WTC11 (cell line): Measurements from ENCODE around the gene TMPRSS11F. TPM values are rescaled to one million over a fixed set of nuclear protein-coding genes. Genes with fewer than 3 reads are reported as not detected.

Experiments
- ATAC-seq: fragments of 200-7000 bp; cut with Tn5 transposase; 2 replicates; pipeline ENCODE4 v1.10.0; 2021; ENCODE audit warnings: mild to moderate bottlenecking, moderate library complexity
- CTCF ChIA-PET: fragments of 300-600 bp; sonication (Branson Sonifier 250); formaldehyde crosslinking; loops from one replicate; lab custom pipeline; 2021; ENCODE audit warnings: antibody characterized with exemption; lab: Charles Lee
- POLR2A ChIA-PET: fragments of 350-600 bp; sonication (Branson Sonifier 250); formaldehyde crosslinking; loops from one replicate; lab custom pipeline; 2021; ENCODE audit warnings: antibody characterized with exemption; lab: Charles Lee
- DNase-seq: peaks from one replicate; pipeline ENCODE4 v3.0.0; 2021; ENCODE audit warnings: low spot score
- H3K27ac Mint-ChIP-seq: 2 replicates; pipeline ENCODE4 v1.8.0; 2021; ENCODE audit warnings: mixed read lengths
- H3K27me3 Mint-ChIP-seq: 2 replicates; pipeline ENCODE4 v1.8.0; 2021; ENCODE audit warnings: low read depth, mild to moderate bottlenecking, moderate library complexity, mixed read lengths
- H3K36me3 Mint-ChIP-seq: 2 replicates; pipeline ENCODE4 v1.8.0; 2021; ENCODE audit warnings: mixed read lengths
- H3K4me1 Mint-ChIP-seq: 2 replicates; pipeline ENCODE4 v1.8.0; 2022; ENCODE audit warnings: mixed read lengths
- H3K4me3 Mint-ChIP-seq: 2 replicates; pipeline ENCODE4 v1.8.0; 2021; ENCODE audit warnings: mild to moderate bottlenecking, moderate library complexity, mixed read lengths
- H3K9me3 Mint-ChIP-seq: 2 replicates; pipeline ENCODE4 v1.8.0; 2021; ENCODE audit warnings: mixed read lengths
- ATF1 ChIP-seq: sonication (generic); formaldehyde crosslinking; IDR thresholded peaks from 2 replicates; pipeline ENCODE4 v1.8.1; 2023; ENCODE audit warnings: mild to moderate bottlenecking, moderate library complexity, missing genetic modification reagents
- CBFB ChIP-seq: sonication (generic); formaldehyde crosslinking; IDR thresholded peaks from 2 replicates; pipeline ENCODE4 v1.8.1; 2022; ENCODE audit warnings: mild to moderate bottlenecking, low read depth, missing genetic modification reagents
- ELF4 ChIP-seq: sonication (generic); formaldehyde crosslinking; IDR thresholded peaks from 2 replicates; pipeline ENCODE4 v1.8.1; 2022; ENCODE audit warnings: low read depth, mild to moderate bottlenecking, moderate library complexity, missing genetic modification reagents
- GRHL2 ChIP-seq: fragments of 250-450 bp; sonication (Bioruptor Pico); IDR thresholded peaks from 2 replicates; pipeline ENCODE4 v1.8.0; 2022; ENCODE audit warnings: mild to moderate bottlenecking, moderate library complexity; ENCODE audit not compliant: insufficient replicate concordance, severe bottlenecking
- NFATC4 ChIP-seq: fragments of 250-450 bp; sonication (Bioruptor Pico); IDR thresholded peaks from 2 replicates; pipeline ENCODE4 v1.9.0; 2021; ENCODE audit warnings: mild to moderate bottlenecking
- NFYB ChIP-seq: sonication (generic); formaldehyde crosslinking; conservative IDR thresholded peaks from 2 replicates; pipeline ENCODE4 v1.8.0; 2022; ENCODE audit warnings: low read depth, missing genetic modification reagents
- SP1 ChIP-seq: sonication (generic); formaldehyde crosslinking; conservative IDR thresholded peaks from 2 replicates; pipeline ENCODE4 v1.8.1; 2022; ENCODE audit warnings: missing genetic modification reagents
- total RNA-seq: library from RNA; stranded (reverse); gene quantifications from 3 replicates; pipeline ENCODE4 v1.2.3, GENCODE V29; 2021
- TF ChIP-seq, protein P1 (sequence below): sonication (generic); formaldehyde crosslinking; IDR thresholded peaks from 2 replicates; pipeline ENCODE4 v1.8.0; 2023; ENCODE audit warnings: mild to moderate bottlenecking, missing genetic modification reagents
- TF ChIP-seq, protein P2 (sequence below): sonication (generic); formaldehyde crosslinking; IDR thresholded peaks from 2 replicates; pipeline ENCODE4 v1.8.1; 2022; ENCODE audit warnings: mild to moderate bottlenecking, missing genetic modification reagents, moderate library complexity, borderline replicate concordance
- TF ChIP-seq, protein P3 (sequence below): fragments of 250-450 bp; sonication (Bioruptor Pico); conservative IDR thresholded peaks from 2 replicates; pipeline ENCODE4 v1.9.0; 2021; ENCODE audit warnings: mild to moderate bottlenecking
- TF ChIP-seq, protein P4 (sequence below): sonication (generic); formaldehyde crosslinking; IDR thresholded peaks from 2 replicates; pipeline ENCODE4 v1.8.1; 2022; ENCODE audit warnings: low read depth, missing genetic modification reagents, borderline replicate concordance
- TF ChIP-seq, protein P5 (sequence below): fragments of 250-450 bp; sonication (Bioruptor Pico); IDR thresholded peaks from 2 replicates; pipeline ENCODE4 v1.9.0; 2021; ENCODE audit warnings: mild to moderate bottlenecking
- TF ChIP-seq, protein P6 (sequence below): fragments of 200-600 bp; IDR thresholded peaks from 2 replicates; pipeline ENCODE4 v1.8.0; 2022; ENCODE audit warnings: antibody characterized with exemption

TMPRSS11F gene
- total RNA-seq, 1 experiment from 2014 or later = not detected

DNA sequence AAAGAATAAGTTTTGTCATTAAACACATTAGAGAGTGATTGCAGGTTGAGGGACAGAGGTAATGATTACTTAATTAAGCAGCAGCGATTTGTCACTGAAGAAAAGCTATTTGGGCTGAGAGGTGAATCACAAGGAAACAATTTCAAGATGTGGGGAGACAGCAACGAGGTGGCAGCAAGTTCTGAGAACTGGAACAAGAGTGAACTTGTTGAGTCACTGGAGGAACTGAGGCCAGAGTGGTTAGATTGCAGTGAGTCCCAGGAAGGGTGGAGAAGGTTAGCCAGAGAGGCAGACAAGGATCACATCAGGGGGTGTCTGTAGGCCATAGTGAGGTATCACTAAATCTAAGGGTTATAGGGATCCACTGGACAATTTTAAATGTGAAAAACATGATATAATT is 108.5 kb downstream of the TMPRSS11F start:
- no peak for DNase-seq
- POLR2A ChIA-PET = no interaction called here
- H3K4me3 Mint-ChIP-seq = no peak overlapping the region
- CTCF ChIA-PET = no interaction called here
- no peak overlapping the region for H3K27ac Mint-ChIP-seq
- no peaks in the 10 kb centered on the region for H3K36me3 Mint-ChIP-seq
- H3K27me3 Mint-ChIP-seq = no peaks in the 10 kb centered on the region
- H3K4me1 Mint-ChIP-seq = peaks cover 12% of the 10 kb centered on the region
- no peaks in the 10 kb centered on the region for H3K9me3 Mint-ChIP-seq
- no peak for ATAC-seq
- TF ChIP-seq, protein P1, sequence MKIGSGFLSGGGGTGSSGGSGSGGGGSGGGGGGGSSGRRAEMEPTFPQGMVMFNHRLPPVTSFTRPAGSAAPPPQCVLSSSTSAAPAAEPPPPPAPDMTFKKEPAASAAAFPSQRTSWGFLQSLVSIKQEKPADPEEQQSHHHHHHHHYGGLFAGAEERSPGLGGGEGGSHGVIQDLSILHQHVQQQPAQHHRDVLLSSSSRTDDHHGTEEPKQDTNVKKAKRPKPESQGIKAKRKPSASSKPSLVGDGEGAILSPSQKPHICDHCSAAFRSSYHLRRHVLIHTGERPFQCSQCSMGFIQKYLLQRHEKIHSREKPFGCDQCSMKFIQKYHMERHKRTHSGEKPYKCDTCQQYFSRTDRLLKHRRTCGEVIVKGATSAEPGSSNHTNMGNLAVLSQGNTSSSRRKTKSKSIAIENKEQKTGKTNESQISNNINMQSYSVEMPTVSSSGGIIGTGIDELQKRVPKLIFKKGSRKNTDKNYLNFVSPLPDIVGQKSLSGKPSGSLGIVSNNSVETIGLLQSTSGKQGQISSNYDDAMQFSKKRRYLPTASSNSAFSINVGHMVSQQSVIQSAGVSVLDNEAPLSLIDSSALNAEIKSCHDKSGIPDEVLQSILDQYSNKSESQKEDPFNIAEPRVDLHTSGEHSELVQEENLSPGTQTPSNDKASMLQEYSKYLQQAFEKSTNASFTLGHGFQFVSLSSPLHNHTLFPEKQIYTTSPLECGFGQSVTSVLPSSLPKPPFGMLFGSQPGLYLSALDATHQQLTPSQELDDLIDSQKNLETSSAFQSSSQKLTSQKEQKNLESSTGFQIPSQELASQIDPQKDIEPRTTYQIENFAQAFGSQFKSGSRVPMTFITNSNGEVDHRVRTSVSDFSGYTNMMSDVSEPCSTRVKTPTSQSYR (CRISPR knock-in tag) = no peak
- TF ChIP-seq ELF4 (CRISPR knock-in tag) = no peak
- no peak for TF ChIP-seq SP1 (CRISPR knock-in tag)
- TF ChIP-seq, protein P2, sequence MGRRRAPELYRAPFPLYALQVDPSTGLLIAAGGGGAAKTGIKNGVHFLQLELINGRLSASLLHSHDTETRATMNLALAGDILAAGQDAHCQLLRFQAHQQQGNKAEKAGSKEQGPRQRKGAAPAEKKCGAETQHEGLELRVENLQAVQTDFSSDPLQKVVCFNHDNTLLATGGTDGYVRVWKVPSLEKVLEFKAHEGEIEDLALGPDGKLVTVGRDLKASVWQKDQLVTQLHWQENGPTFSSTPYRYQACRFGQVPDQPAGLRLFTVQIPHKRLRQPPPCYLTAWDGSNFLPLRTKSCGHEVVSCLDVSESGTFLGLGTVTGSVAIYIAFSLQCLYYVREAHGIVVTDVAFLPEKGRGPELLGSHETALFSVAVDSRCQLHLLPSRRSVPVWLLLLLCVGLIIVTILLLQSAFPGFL (CRISPR knock-in tag) = no peak
- TF ChIP-seq CBFB (CRISPR knock-in tag) = no peak
- TF ChIP-seq, protein P3, sequence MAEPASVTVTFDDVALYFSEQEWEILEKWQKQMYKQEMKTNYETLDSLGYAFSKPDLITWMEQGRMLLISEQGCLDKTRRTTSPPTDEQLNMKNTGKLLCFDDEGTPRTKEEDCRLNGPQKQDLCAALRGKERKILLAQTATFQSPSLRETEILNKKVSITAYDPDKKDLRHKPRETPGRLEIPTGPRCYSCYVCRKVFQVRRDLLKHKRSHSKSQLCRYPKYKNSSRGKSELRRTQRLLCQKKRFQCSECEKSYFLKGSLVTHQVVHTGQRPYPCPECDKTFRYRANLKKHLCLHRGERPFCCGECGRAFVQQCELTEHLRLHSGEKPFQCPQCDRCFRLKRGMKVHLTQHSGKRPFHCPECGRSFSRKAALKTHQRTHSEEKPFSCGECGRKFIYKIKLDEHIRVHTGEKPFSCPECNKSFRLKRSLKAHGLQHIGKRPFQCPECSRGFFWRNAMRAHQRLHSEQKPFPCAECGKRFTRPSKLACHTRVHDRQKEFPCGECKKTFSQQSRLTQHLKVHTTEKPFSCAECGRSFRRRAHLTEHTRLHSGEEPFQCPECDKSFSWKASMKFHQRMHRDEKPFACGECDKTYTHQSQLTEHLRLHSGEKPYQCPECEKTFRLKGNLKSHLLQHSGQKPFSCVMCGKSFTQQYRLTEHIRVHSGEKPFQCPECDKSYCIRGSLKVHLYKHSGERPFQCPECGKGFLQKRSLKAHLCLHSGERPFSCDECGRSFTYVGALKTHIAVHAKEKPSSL (CRISPR knock-in tag) = no peak
- TF ChIP-seq, protein P4, sequence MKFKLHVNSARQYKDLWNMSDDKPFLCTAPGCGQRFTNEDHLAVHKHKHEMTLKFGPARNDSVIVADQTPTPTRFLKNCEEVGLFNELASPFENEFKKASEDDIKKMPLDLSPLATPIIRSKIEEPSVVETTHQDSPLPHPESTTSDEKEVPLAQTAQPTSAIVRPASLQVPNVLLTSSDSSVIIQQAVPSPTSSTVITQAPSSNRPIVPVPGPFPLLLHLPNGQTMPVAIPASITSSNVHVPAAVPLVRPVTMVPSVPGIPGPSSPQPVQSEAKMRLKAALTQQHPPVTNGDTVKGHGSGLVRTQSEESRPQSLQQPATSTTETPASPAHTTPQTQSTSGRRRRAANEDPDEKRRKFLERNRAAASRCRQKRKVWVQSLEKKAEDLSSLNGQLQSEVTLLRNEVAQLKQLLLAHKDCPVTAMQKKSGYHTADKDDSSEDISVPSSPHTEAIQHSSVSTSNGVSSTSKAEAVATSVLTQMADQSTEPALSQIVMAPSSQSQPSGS (CRISPR knock-in tag) = no peak
- TF ChIP-seq NFYB (CRISPR knock-in tag) = no peak
- TF ChIP-seq, all 79 proteins: peak for 0

DNA sequence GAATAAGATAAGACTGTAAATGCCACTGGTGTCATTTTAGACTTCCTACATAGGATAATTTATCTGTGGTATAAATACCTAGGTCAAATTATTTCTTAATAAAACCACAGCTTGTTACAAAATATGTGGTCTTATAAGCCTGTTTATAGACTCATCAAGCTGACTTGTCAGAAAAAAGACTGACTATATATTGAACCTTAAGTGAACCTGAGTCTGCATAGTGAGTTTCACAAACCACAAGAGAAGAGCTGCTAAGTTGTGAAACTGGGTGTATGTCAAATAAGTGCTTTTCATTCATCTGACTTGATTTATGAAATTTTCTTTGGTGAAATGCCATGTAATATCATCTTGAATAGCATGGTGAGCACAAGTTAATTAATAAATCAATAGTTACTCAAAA is 118.0 kb downstream of the TMPRSS11F start:
- TF ChIP-seq GRHL2 (CRISPR knock-in tag) (no peak), ELF4 (CRISPR knock-in tag) (no peak), ATF1 (CRISPR knock-in tag) (no peak), NFATC4 (no peak)
- TF ChIP-seq, protein P5, sequence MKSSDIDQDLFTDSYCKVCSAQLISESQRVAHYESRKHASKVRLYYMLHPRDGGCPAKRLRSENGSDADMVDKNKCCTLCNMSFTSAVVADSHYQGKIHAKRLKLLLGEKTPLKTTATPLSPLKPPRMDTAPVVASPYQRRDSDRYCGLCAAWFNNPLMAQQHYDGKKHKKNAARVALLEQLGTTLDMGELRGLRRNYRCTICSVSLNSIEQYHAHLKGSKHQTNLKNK (CRISPR knock-in tag) = no peak
- TF ChIP-seq, protein P6, sequence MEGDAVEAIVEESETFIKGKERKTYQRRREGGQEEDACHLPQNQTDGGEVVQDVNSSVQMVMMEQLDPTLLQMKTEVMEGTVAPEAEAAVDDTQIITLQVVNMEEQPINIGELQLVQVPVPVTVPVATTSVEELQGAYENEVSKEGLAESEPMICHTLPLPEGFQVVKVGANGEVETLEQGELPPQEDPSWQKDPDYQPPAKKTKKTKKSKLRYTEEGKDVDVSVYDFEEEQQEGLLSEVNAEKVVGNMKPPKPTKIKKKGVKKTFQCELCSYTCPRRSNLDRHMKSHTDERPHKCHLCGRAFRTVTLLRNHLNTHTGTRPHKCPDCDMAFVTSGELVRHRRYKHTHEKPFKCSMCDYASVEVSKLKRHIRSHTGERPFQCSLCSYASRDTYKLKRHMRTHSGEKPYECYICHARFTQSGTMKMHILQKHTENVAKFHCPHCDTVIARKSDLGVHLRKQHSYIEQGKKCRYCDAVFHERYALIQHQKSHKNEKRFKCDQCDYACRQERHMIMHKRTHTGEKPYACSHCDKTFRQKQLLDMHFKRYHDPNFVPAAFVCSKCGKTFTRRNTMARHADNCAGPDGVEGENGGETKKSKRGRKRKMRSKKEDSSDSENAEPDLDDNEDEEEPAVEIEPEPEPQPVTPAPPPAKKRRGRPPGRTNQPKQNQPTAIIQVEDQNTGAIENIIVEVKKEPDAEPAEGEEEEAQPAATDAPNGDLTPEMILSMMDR = no peak
- peaks cover 19% of the 10 kb centered on the region for H3K9me3 Mint-ChIP-seq
- no peaks in the 10 kb centered on the region for H3K36me3 Mint-ChIP-seq
- ATAC-seq (no peak), DNase-seq (no peak)
- H3K27ac Mint-ChIP-seq = no peak overlapping the region
- 0 out of 2 replicates have a peak, but pooled peaks cover 6% of the 10 kb centered on the region for H3K4me1 Mint-ChIP-seq
- H3K27me3 Mint-ChIP-seq = no peaks in the 10 kb centered on the region; the same call in 1 of the 2 replicates
- CTCF ChIA-PET = no interaction called here
- no peak overlapping the region for H3K4me3 Mint-ChIP-seq
- POLR2A ChIA-PET = no interaction called here

Other genes with a start within 250 kb of the TMPRSS11F start
- not detected in 3 replicates for gene TMPRSS11D, start 245.9 kb downstream of the TMPRSS11F start, total RNA-seq
- not detected in 3 replicates for gene TMPRSS11A, start 166.4 kb downstream of the TMPRSS11F start, total RNA-seq
- not detected in 3 replicates for gene TMPRSS11B, start 115.8 kb upstream of the TMPRSS11F start, total RNA-seq
- gene YTHDC1, start 220.2 kb upstream of the TMPRSS11F start, total RNA-seq = 103 to 118 TPM (median 109 TPM) in 3 replicates